GM23248 (cell line): Measurements from ENCODE around the gene AFM.

Source experiments
- EZH2 ChIP-seq: fragments of 200-600 bp; sonication (generic); IDR thresholded peaks from 2 replicates; pipeline ENCODE4 v1.6.1; 2018; ENCODE audit warnings: antibody characterized with exemption, mild to moderate bottlenecking; ENCODE audit not compliant: insufficient read depth, poor library complexity, severe bottlenecking
- EZH2phosphoT487 ChIP-seq: fragments of 200-600 bp; sonication (generic); IDR thresholded peaks from 2 replicates; pipeline ENCODE4 v1.6.1; 2018; ENCODE audit warnings: antibody characterized with exemption, moderate library complexity, mild to moderate bottlenecking, low read depth; ENCODE audit not compliant: insufficient read depth

GRCh38 chr4:73443224-73443623, 38.3 kb upstream of the AFM start:
- TF ChIP-seq EZH2, result no peak
- TF ChIP-seq EZH2phosphoT487, result no peak
